NCI-H1105 (cell line): ENCODE data around the gene LIG1.
"Not testable (repeated sequence)": the region's sequence is repeated elsewhere in the genome, so short reads cannot be mapped to it uniquely, and the experiment has no call there.

Source experiments
- DNase-seq: peaks from one replicate; lab custom pipeline; 2025; lab: John Stamatoyannopoulos, UW

Gene LIG1

DNA sequence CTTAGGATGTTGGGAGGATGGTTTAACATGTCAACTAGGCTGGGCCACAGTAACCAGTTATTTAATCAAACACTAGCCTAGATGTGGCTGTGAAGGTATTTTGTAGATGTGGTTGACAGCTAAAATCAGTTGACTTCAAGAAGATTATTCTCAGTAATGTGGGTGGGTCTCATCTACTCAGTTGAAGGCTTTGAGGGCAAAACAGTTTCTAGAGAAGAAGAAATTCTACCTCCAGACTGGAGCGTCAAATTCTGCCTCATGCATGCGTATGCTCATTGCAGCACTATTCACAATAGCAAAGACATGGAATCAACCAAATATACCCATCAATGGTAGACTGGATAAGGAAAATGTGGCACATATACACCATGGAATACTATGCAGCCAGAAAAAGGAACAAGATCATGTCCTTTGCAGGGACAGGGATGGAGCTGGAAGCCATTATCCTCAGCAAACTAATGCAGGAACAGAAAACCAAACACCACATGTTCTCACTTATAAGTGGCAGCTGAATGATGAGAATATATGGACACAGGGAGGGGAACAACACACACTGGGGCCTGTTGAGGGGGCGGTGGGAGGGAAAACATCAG lies 99.9 kb downstream of the LIG1 start:
- DNase-seq, result not testable (repeated sequence)

DNA sequence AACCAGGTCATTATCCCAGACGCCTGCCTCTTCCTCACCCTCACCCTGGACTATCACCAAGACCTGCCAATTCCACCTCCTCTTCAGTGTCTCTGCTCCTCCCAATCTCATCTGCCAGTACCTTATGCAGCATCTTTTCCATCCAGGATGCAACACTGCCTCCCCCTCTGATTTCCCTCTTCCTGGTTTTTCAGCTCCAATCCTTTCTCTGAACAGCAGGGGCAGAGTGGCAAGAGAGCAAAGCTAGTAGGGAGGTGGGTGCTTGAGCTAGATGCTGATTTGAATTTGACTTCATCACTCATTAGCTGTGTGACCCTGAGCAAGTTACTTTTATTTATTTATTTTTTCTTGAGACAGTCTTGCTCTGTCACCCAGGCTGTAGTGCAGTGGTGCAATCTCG lies 100.7 kb downstream of the LIG1 start:
- DNase-seq, result no peak
